ENCODE measurements around the gene CYB561.
"Not testable (repeated sequence)": the region's sequence is repeated elsewhere in the genome, so short reads cannot be mapped to it uniquely, and the experiment has no call there.

CYB561 gene

DNA sequence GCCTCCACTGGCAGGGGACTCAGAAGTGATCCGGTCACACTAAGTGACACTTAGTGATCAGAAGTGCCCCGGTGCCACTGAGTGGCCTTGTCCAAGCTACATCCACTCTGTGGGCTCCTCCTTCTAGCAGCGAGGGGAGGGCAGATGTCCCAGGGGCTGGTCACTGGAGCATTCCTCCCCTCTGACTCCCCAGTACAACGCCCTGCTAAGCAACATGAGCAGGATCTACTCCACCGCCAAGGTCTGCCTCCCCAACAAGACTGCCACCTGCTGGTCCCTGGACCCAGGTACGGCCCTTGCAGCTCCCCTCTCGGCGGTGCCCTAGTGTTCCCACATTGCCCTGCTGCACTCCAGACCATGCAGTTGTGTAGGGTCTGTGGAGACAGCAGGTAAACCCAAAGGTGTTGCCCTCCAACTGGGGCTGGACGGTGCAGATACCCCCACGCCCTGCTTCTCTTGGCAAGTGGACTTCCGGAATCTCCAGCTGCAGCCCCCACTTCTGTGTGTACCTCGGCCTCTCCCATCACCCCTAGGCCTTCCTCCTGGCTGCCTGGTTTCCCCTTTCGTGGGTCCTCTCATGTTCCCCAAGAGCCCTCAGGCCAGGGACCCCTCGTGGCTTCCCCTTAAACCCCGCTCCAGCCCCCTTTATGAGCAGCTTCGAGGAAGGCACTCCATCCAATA is 32.8 kb upstream of the CYB561 start:
- H3K27me3 ChIP-seq (ENCODE audit: control insufficient read depth, insufficient read depth, low read length): peaks cover 27% of the 10 kb centered on the region
- no peak overlapping the region for H3K9ac ChIP-seq (ENCODE audit: low read length)
- H3K36me3 ChIP-seq (ENCODE audit: control insufficient read depth, insufficient read depth, low read length): no peaks in the 10 kb centered on the region
- H3K4me1 ChIP-seq (ENCODE audit: control insufficient read depth, insufficient read depth, low read length): peaks cover 28% of the 10 kb centered on the region
- H3K9me3 ChIP-seq (ENCODE audit: control insufficient read depth, insufficient read depth, low read depth, low read length): no peaks in the 10 kb centered on the region
- H3K4me3 ChIP-seq (ENCODE audit: low read depth, low read length): peak overlapping the region; percentile 10; the same call in 1 of the 2 replicates
- no peak overlapping the region for H3K27ac ChIP-seq (ENCODE audit: low read depth, low read length)

DNA sequence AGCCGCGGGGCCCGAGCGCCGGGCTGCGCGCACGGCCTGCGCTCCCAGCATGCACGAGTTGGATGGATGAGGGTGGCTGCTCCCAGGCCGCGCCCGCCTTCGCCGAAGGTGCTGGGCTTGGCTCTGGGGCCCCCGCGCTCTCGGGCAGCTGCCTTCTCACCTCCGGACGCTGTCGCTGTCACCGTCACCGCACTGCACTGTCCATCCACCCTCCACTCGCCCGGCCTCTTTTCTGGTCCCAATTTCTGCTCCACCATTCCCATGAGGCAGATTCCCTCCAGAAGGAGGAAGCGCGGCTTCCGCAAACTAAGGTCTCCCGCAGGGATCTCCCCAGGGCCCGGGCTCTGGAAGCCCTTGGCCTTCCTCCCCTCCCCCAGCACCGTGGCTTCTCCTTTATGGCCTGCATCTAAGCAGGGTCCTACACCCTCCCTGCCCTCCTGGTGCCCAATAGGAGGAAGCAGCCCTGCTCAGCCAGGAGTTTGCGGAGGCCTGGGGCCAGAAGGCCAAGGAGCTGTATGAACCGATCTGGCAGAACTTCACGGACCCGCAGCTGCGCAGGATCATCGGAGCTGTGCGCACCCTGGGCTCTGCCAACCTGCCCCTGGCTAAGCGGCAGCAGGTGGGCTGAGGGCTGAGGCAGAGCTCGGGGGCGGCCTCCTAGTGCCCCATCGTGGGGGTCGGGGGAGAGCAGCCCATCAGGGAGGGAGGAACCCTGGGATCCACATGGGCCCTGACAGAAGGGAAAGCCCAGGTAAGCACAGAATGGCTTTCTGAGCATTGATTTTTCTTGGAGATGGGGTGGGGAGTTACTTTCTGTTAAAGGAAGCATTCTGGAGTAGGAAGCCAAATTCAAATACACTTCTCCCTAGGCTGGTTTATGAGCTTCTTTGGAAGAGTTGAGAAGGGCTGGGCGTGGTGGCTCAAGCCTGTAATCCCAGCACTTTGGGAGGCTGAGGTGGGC is 31.7 kb upstream of the CYB561 start:
- H3K27ac ChIP-seq (ENCODE audit: low read depth, low read length): no peak overlapping the region
- peaks cover 28% of the 10 kb centered on the region for H3K4me1 ChIP-seq (ENCODE audit: control insufficient read depth, insufficient read depth, low read length)
- no peaks in the 10 kb centered on the region for H3K36me3 ChIP-seq (ENCODE audit: control insufficient read depth, insufficient read depth, low read length)
- peak overlapping the region; percentile 60 for H3K4me3 ChIP-seq (ENCODE audit: low read depth, low read length)
- no peaks in the 10 kb centered on the region for H3K9me3 ChIP-seq (ENCODE audit: control insufficient read depth, insufficient read depth, low read depth, low read length)
- no peak overlapping the region for H3K9ac ChIP-seq (ENCODE audit: low read length)
- H3K27me3 ChIP-seq (ENCODE audit: control insufficient read depth, insufficient read depth, low read length): peaks cover 27% of the 10 kb centered on the region

DNA sequence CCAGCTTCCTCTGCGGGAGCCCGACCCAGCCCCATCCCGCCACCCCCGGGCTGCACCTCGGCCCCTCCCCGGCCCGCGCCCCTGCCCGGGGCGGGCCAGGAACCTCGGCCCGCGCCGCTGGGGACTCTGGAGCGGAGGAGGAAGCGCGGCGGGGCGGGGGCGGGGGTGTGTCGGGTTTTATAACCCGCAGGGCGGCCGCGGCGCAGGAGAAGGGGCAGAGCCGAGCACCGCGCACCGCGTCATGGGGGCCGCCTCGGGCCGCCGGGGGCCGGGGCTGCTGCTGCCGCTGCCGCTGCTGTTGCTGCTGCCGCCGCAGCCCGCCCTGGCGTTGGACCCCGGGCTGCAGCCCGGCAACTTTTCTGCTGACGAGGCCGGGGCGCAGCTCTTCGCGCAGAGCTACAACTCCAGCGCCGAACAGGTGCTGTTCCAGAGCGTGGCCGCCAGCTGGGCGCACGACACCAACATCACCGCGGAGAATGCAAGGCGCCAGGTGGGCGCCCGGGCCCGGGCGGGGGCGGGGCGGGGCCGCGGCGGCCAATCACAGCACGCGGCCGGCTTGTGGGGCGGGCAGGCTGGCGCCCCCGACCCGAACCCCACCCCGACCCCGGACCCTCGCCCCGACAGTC is 30.9 kb upstream of the CYB561 start, which contains the start of gene ACE:
ACE (plus strand) TSS at position 208 of the 626 bp plus-strand sequence; CDS start at position 242, 34 bp downstream.
- peaks cover 28% of the 10 kb centered on the region for H3K4me1 ChIP-seq (ENCODE audit: control insufficient read depth, insufficient read depth, low read length)
- H3K9me3 ChIP-seq (ENCODE audit: control insufficient read depth, insufficient read depth, low read depth, low read length): no peaks in the 10 kb centered on the region
- peaks cover 27% of the 10 kb centered on the region for H3K27me3 ChIP-seq (ENCODE audit: control insufficient read depth, insufficient read depth, low read length)
- H3K27ac ChIP-seq (ENCODE audit: low read depth, low read length): no peak within 1 kb of the TSS
- no peaks in the 10 kb centered on the region for H3K36me3 ChIP-seq (ENCODE audit: control insufficient read depth, insufficient read depth, low read length)
- H3K4me3 ChIP-seq (ENCODE audit: low read depth, low read length): peak within 1 kb of the TSS; percentile 60
- peak within 1 kb of the TSS; percentile 26 for H3K9ac ChIP-seq (ENCODE audit: low read length)

DNA sequence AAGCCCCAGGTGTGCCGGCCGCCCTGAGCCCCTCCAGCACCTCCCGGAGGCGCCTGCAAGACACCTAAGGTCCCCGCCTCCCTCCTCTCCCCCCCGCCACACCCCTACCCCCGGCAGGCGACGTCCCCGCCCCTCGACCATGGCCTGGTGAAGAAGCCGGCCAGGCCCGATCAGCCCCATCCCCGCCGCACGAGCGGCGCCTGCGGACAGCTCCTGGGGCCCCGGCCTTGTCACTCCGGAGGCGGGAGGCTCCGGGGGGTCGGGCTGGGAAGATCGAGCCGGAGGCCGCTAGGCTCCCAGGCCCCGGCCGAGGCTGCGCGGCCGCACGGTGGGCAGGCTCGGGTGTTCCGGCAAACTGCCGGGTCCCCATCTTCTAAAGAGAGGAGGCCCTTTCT is 30.4 kb upstream of the CYB561 start:
- no peaks in the 10 kb centered on the region for H3K36me3 ChIP-seq (ENCODE audit: control insufficient read depth, insufficient read depth, low read length)
- H3K27me3 ChIP-seq (ENCODE audit: control insufficient read depth, insufficient read depth, low read length): peaks cover 27% of the 10 kb centered on the region
- no peak overlapping the region for H3K9ac ChIP-seq (ENCODE audit: low read length)
- H3K27ac ChIP-seq (ENCODE audit: low read depth, low read length): no peak overlapping the region
- no peaks in the 10 kb centered on the region for H3K9me3 ChIP-seq (ENCODE audit: control insufficient read depth, insufficient read depth, low read depth, low read length)
- peak overlapping the region; percentile 52 for H3K4me3 ChIP-seq (ENCODE audit: low read depth, low read length)
- H3K4me1 ChIP-seq (ENCODE audit: control insufficient read depth, insufficient read depth, low read length): peaks cover 28% of the 10 kb centered on the region

DNA sequence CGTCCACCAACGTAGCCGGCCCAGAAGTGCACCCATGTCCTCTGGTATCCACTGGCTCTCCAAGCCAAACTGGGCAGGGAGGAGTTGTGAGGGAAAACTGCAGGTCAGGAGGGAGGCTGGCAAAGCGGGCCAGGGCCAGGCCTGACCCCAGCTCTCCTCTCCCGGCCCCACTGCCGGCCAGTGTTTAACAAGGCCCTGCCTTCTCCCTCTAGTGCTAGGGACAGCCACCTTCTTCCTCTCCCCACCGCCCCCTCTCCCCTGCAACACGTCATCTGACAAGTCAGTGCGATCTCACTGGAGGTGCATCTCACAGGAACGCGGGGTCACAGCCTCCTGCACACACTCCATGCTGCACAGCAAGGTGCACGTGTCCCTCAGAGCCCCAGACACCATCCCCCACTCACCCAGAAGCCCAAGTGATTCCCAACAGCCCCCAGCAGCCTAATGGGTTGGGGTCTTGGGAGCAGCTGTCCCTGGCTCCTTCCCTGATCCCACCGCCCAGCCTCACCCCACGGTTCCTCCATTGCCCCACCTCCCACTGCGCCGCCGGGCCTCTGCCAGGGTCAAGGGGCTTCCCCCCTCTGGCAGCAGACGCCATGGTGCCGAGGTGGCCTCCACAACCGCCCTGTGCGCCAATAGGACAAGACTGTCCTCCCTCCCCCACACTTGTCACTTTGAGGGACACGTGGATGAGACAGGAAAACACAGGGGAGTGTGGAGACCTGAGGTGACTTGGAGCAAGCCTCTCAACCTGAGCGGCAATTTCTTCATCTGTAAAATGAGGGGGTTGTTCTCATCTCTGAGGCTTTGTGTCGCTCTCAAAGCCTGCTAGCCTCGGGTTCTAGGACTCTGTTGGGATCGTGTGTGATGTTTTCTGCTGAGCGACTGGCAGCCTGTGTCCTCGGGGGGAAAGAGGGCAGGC is 29.6 kb upstream of the CYB561 start:
- H3K4me3 ChIP-seq (ENCODE audit: low read depth, low read length): peak overlapping the region; percentile 52
- no peaks in the 10 kb centered on the region for H3K36me3 ChIP-seq (ENCODE audit: control insufficient read depth, insufficient read depth, low read length)
- peaks cover 28% of the 10 kb centered on the region for H3K4me1 ChIP-seq (ENCODE audit: control insufficient read depth, insufficient read depth, low read length)
- peaks cover 27% of the 10 kb centered on the region for H3K27me3 ChIP-seq (ENCODE audit: control insufficient read depth, insufficient read depth, low read length)
- no peaks in the 10 kb centered on the region for H3K9me3 ChIP-seq (ENCODE audit: control insufficient read depth, insufficient read depth, low read depth, low read length)
- peak overlapping the region; percentile 26 for H3K9ac ChIP-seq (ENCODE audit: low read length)
- H3K27ac ChIP-seq (ENCODE audit: low read depth, low read length): no peak overlapping the region

DNA sequence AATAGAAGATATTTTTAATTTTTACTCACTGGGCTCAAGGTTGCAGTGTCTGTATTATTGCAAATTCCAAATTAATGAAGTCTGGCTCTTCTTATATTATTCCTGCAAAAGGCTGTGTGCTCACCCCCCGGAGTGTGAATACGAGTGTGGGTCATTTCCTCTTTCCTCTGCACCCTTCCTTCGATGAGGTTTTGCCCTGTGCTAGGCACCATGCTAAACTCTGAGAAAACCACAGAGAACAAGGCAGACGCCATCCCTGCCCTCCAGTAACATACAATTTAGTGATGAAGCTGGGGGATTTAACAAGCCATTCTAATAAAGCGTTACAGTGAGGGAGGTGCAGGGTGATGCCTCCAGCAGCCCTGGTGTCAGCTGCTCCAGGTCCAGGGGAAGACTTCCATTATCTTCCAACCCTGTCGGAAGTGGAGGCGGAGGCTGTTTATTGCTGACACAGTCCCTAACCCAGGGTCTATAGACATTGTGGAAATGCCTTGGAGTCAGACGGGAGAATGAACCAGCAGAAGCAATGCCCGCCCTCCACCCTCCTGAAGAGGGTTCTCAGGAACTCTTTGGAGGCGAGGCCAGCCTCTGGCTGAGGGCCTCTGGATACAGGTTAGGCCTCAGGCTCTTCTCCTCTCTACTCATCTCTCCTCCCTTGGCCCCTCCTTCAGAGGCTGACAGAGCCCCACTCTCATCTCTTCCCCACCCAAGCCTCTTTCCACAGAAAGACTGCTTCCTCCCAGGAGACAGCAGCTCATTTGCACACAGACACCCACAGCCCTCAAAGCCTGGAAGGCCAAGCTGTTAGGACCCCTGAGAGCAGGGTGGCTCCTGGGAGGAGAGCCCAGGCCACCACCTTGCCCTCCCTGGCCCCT is 28.7 kb upstream of the CYB561 start:
- no peak overlapping the region for H3K27ac ChIP-seq (ENCODE audit: low read depth, low read length)
- H3K9ac ChIP-seq (ENCODE audit: low read length): peak overlapping the region; percentile 4
- H3K27me3 ChIP-seq (ENCODE audit: control insufficient read depth, insufficient read depth, low read length): peaks cover 27% of the 10 kb centered on the region
- H3K4me1 ChIP-seq (ENCODE audit: control insufficient read depth, insufficient read depth, low read length): peaks cover 28% of the 10 kb centered on the region
- H3K9me3 ChIP-seq (ENCODE audit: control insufficient read depth, insufficient read depth, low read depth, low read length): no peaks in the 10 kb centered on the region
- H3K36me3 ChIP-seq (ENCODE audit: control insufficient read depth, insufficient read depth, low read length): no peaks in the 10 kb centered on the region
- H3K4me3 ChIP-seq (ENCODE audit: low read depth, low read length): no peak overlapping the region

DNA sequence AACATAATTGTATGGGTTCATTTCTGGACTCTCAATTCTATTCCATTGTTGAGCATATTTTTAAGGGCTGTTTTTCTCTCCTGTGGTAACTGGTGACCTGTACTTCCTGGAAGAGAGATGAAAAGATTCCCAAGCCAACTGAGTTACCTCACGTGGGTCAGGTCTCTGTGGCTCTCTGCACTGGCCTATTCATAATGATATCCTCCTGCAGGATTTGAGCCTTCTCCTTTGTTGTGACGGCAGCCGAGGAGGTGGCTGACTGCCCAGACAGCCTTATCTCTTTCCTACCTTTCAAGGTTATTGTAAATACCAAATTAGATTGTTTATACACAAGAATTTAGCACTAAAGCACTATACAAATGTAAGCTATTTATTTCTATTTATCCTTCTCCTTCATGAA is 28.1 kb upstream of the CYB561 start:
- no peak overlapping the region for H3K9ac ChIP-seq (ENCODE audit: low read length)

DNA sequence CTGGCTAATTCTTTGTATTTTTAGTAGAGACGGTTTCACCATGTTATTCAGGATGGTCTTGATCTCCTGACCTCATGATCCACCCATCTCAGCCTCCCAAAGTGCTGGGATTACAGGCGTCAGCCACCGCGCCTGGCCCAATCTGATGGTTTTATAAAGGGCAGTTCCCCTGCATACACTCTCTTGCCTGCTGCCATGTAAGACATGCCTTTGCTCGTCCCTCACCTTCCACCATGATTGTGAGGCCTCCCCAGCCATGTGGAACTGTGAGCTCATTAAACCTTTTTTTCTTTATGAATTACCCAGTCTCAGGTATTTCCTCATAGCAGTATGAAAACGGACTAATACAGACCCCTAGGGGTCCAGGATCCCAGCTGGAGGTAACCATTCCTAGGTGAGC is 22.0 kb upstream of the CYB561 start:
- not testable (repeated sequence) for H3K27ac ChIP-seq (ENCODE audit: low read depth, low read length); H3K9me3 ChIP-seq (ENCODE audit: control insufficient read depth, insufficient read depth, low read depth, low read length); H3K36me3 ChIP-seq (ENCODE audit: control insufficient read depth, insufficient read depth, low read length); H3K4me3 ChIP-seq (ENCODE audit: low read depth, low read length); H3K27me3 ChIP-seq (ENCODE audit: control insufficient read depth, insufficient read depth, low read length); H3K4me1 ChIP-seq (ENCODE audit: control insufficient read depth, insufficient read depth, low read length); H3K9ac ChIP-seq (ENCODE audit: low read length)

More for the DNA sequence above, 28.1 kb upstream of the CYB561 start:
- no peak overlapping the region for H3K4me3 ChIP-seq (ENCODE audit: low read depth, low read length)
- no peaks in the 10 kb centered on the region for H3K9me3 ChIP-seq (ENCODE audit: control insufficient read depth, insufficient read depth, low read depth, low read length)
- H3K27ac ChIP-seq (ENCODE audit: low read depth, low read length): no peak overlapping the region
- no peaks in the 10 kb centered on the region for H3K36me3 ChIP-seq (ENCODE audit: control insufficient read depth, insufficient read depth, low read length)
- H3K27me3 ChIP-seq (ENCODE audit: control insufficient read depth, insufficient read depth, low read length): peaks cover 27% of the 10 kb centered on the region
- H3K4me1 ChIP-seq (ENCODE audit: control insufficient read depth, insufficient read depth, low read length): peaks cover 28% of the 10 kb centered on the region

DNA sequence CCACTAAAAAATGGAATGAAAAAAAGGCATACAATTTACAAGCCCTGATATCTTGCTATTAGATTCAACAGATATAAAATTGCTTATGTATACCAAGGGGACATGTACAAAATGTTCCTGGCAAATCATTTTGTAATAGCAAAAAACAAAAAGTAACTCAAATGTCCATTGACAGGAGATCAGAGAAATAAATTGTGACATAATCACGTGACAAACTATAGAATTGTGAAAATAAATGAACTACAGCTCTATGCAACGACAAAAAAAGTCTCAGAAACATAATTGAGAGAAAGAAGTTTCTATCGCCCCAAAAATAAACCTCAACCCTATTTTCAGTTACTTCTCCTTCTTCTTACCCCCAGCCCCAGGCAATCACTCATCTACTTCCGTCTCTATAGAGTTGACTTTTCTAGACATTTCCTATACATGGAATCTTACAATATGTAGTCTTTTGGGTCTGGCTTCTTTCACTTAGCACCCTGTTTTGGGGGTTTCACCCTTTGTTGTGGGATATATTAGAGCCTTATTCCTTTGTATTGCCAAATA is 18.7 kb upstream of the CYB561 start:
- Histone ChIP-seq H3K36me3 (ENCODE audit: control insufficient read depth, insufficient read depth, low read length) (no peaks in the 10 kb centered on the region), H3K27ac (ENCODE audit: low read depth, low read length) (no peak overlapping the region), H3K4me3 (ENCODE audit: low read depth, low read length) (no peak overlapping the region), H3K9me3 (ENCODE audit: control insufficient read depth, insufficient read depth, low read depth, low read length) (peaks cover 6% of the 10 kb centered on the region; the same call in 1 of the 2 replicates), H3K9ac (ENCODE audit: low read length) (no peak overlapping the region), H3K27me3 (ENCODE audit: control insufficient read depth, insufficient read depth, low read length) (no peaks in the 10 kb centered on the region), H3K4me1 (ENCODE audit: control insufficient read depth, insufficient read depth, low read length) (no peaks in the 10 kb centered on the region)

Data from HUES6 (cell line).